ENCODE measurements around the gene GPSM1. TPM values are rescaled to one million over a fixed set of nuclear protein-coding genes. Genes with fewer than 3 reads are reported as not detected.

Gene GPSM1
- total RNA-seq, 1 experiment from 2014 or later, result 14.2 TPM

- POLR2A ChIA-PET, result no interaction called here
- H3K9me3 Mint-ChIP-seq, result peaks cover 6% of the 10 kb centered on the region
- ATAC-seq, result no peak
Observed at GRCh38 chr9:136309806-136310220, 17.5 kb upstream of the GPSM1 start.

More at GRCh38 chr9:136309806-136310220, 17.5 kb upstream of the GPSM1 start:
- H3K4me1 Mint-ChIP-seq, result no peaks in the 10 kb centered on the region
- TF ChIP-seq ZSCAN18 (CRISPR knock-in tag; IDR thresholded peaks at IDR 0.05) (no peak), CDX4 (CRISPR knock-in tag; IDR thresholded peaks at IDR 0.05; ENCODE audit: borderline replicate concordance) (no peak), E2F1 (CRISPR knock-in tag; IDR thresholded peaks at IDR 0.05) (no peak), SMAD3 (CRISPR knock-in tag; IDR thresholded peaks at IDR 0.05; ENCODE audit: borderline replicate concordance) (no peak), ZNF138 (CRISPR knock-in tag; conservative IDR thresholded peaks at IDR 0.05) (no peak), E2F4 (CRISPR knock-in tag; IDR thresholded peaks at IDR 0.05; ENCODE audit: borderline replicate concordance, low read depth) (no peak), HMGA2 (CRISPR knock-in tag; IDR thresholded peaks at IDR 0.05) (no peak), IRF2 (CRISPR knock-in tag; IDR thresholded peaks at IDR 0.05; ENCODE audit: borderline replicate concordance, low read depth) (no peak), ZNF232 (CRISPR knock-in tag; IDR thresholded peaks at IDR 0.05) (no peak), STAT6 (CRISPR knock-in tag; conservative IDR thresholded peaks at IDR 0.05; ENCODE audit: low read depth) (no peak), ATF3 (CRISPR knock-in tag; conservative IDR thresholded peaks at IDR 0.05) (no peak), ZNF423 (CRISPR knock-in tag; IDR thresholded peaks at IDR 0.05) (no peak), FOXP1 (CRISPR knock-in tag; IDR thresholded peaks at IDR 0.05; ENCODE audit: borderline replicate concordance) (no peak), ZBTB21 (CRISPR knock-in tag; IDR thresholded peaks at IDR 0.05; ENCODE audit: borderline replicate concordance) (no peak), ESRRA (CRISPR knock-in tag; IDR thresholded peaks at IDR 0.05; ENCODE audit: borderline replicate concordance) (no peak), ATF1 (CRISPR knock-in tag; IDR thresholded peaks at IDR 0.05) (no peak)
- peaks cover 2% of the 10 kb centered on the region; the same call in 1 of the 2 replicates for H3K36me3 Mint-ChIP-seq
- DNase-seq (ENCODE audit: low spot score), result no peak
- H3K27me3 Mint-ChIP-seq (ENCODE audit: low read depth), result no peaks in the 10 kb centered on the region
- no peak overlapping the region for H3K27ac Mint-ChIP-seq
- no peak overlapping the region for H3K4me3 Mint-ChIP-seq
- CTCF ChIA-PET, result no interaction called here

Measured in WTC11 (cell line).